H1 (cell line): Measurements from ENCODE around the gene IFIT5. TPM values are rescaled to one million over a fixed set of nuclear protein-coding genes. Genes with fewer than 3 reads are reported as not detected.

Experiments
- SIN3A ChIP-seq, 2 experiments: IDR thresholded peaks in 1 of 2; conservative IDR thresholded peaks in 1 of 2; 2 replicates each; pipeline ENCODE4 v1.6.1; 2011 to 2012; ENCODE audit warnings: low read length in 2 of 2, improper control_type of control experiment in 1 of 2, low read depth in 1 of 2, mild to moderate bottlenecking in 1 of 2
- TBP ChIP-seq: IDR thresholded peaks from 2 replicates; pipeline ENCODE4 v1.6.1; 2011; ENCODE audit warnings: low read depth, low read length, improper control_type of control experiment
- polyA plus RNA-seq, 7 experiments: library from polyadenylated mRNA; depleted of rRNA in 3 of 7; stranded (reverse) in 5 of 7; unstranded in 2 of 7; fragments of >200 nt in 5 of 7; fragments of 200-250 nt in 2 of 7; gene quantifications; 1 replicate in 5 of 7; 2 replicates in 1 of 7; 4 replicates in 1 of 7; pipeline versions ENCODE4 v1.2.1 to v1.2.3, GENCODE V29; 2011 to 2013; ENCODE audit warnings: missing spikeins in 2 of 7, mixed read lengths in 2 of 7
- total RNA-seq: library from RNA; stranded (reverse); fragmentation: NEBNext Ultra II Directional; extraction: Animal tissue kit (Norgen Biotek cat#: 25700); gene quantifications from 2 replicates; pipeline ENCODE4 v1.2.1, GENCODE V29; 2021

The IFIT5 gene
- total and polyA plus RNA-seq, 2 of the 8 experiments (the other 6 are each of a cell fraction or from before 2014, with no cell fraction given), result 0.94 to 2.6 TPM

- TF ChIP-seq TBP (no peak), SIN3A (conservative IDR thresholded peaks at IDR 0.05 in 1 of 2, IDR thresholded peaks at IDR 0.05 in 1 of 2; ENCODE audit: low read depth in 1 of 2, low read length in 2 of 2) (no peak)
These were observed 10.6 kb downstream of the IFIT5 start (continued) for GRCh38 chr10:89425000-89425399.
